Fibroblast of lung (primary cell): ENCODE data around the gene CORO1C.
A peak's percentile ranks its signal among the peaks of the same experiment; 100 is the strongest.

Experiments used
- EZH2 ChIP-seq: IDR thresholded peaks from 2 replicates; pipeline ENCODE4 v1.5.1; 2012; ENCODE audit warnings: low read length, control low read depth, mild to moderate bottlenecking; ENCODE audit errors: missing control alignments
- TF ChIP-seq, protein P1 (sequence below), 2 donors: IDR thresholded peaks in 1 of 2; conservative IDR thresholded peaks in 1 of 2; 1 replicate in 1 of 2; 2 replicates in 1 of 2; pipeline ENCODE4 v1.5.1; 2011 to 2012; ENCODE audit warnings: low read length in 2 of 2, control low read depth in 1 of 2, inconsistent platforms in 1 of 2, low read depth in 1 of 2, mild to moderate bottlenecking in 1 of 2

DNA sequence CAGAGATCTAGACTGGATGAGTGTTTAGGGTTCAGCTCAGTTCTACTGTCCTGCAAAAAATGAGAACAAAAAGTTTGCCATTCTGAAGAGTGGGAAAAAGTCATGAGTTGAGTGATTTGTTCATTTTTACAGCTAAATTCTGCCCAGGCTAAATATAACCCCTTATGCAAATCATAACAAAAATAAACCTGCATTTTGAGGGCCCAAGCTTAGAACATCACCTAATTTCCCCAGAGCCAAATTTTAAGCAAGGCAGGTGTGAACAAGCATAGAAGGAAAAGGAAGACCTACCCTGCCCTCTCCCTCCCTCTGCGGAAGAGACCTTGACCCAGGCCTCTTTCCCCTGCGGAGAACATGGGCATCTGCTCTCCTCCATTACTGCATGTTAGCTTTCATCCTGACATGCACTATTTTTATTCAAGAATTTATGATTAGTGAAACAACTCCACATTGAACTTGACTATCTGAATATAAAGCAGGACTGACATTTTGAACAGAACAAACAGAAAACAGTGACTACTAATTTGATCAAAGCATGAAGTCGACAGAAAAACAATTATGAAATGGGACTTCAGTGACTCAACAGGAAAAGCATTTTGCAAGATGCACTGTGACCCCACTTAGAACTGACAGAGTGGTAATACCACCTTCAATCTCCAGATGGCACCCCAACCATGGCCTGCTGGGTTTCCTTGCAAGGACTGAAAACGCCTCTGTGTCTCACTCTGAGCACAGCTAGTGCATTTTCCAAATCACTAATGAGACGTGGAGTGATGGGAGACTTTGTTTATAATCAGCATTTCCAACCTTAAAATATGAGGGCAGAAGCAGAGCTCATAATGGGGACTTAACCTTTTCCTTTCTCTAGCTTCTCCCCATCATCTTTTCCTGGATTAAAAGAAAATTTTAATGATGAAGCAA, 66.7 kb downstream of the CORO1C start:
- TF ChIP-seq, protein P1, sequence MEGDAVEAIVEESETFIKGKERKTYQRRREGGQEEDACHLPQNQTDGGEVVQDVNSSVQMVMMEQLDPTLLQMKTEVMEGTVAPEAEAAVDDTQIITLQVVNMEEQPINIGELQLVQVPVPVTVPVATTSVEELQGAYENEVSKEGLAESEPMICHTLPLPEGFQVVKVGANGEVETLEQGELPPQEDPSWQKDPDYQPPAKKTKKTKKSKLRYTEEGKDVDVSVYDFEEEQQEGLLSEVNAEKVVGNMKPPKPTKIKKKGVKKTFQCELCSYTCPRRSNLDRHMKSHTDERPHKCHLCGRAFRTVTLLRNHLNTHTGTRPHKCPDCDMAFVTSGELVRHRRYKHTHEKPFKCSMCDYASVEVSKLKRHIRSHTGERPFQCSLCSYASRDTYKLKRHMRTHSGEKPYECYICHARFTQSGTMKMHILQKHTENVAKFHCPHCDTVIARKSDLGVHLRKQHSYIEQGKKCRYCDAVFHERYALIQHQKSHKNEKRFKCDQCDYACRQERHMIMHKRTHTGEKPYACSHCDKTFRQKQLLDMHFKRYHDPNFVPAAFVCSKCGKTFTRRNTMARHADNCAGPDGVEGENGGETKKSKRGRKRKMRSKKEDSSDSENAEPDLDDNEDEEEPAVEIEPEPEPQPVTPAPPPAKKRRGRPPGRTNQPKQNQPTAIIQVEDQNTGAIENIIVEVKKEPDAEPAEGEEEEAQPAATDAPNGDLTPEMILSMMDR (conservative IDR thresholded peaks at IDR 0.05 in 1 of 2, IDR thresholded peaks at IDR 0.05 in 1 of 2; ENCODE audit: low read depth in 1 of 2, low read length in 2 of 2): peak; percentile 91 to 96
- TF ChIP-seq EZH2: no peak
